HEK293 (cell line): Measurements from ENCODE around the gene FRMD4B.
A peak's percentile ranks its signal among the peaks of the same experiment; 100 is the strongest.

ENCODE experiments used
- CTCF ChIA-PET: fragments of 350-600 bp; formaldehyde crosslinking; extraction: SDS; loops from one replicate; lab custom pipeline; 2021; ENCODE audit warnings: antibody characterized with exemption; lab: Yijun Ruan, JAX
- POLR2A ChIA-PET: fragments of 300-600 bp; formaldehyde crosslinking; extraction: SDS; loops from one replicate; lab custom pipeline; 2020; ENCODE audit warnings: antibody characterized with exemption, inconsistent platforms; lab: Yijun Ruan, JAX
- H3K27ac ChIP-seq: fragments of 200-500 bp; sonication (Bioruptor generic); 2 replicates; pipeline ENCODE4 v1.5.1; 2014; ENCODE audit warnings: low read depth, low read length, control low read depth, inconsistent platforms; ENCODE audit errors: extremely low read depth
- H3K36me3 ChIP-seq, 2 experiments: fragments of 200-500 bp in 1 of 2; sonication (Bioruptor generic) in 1 of 2; 1 replicate in 1 of 2; 2 replicates in 1 of 2; pipeline ENCODE4 v1.5.1; 2014 to 2017; ENCODE audit warnings: inconsistent platforms in 2 of 2, low read length in 2 of 2; ENCODE audit not compliant: control insufficient read depth in 2 of 2, insufficient read depth in 1 of 2
- H3K4me1 ChIP-seq: fragments of 200-500 bp; sonication (Bioruptor generic); 2 replicates; pipeline ENCODE4 v1.5.1; 2014; ENCODE audit warnings: mild to moderate bottlenecking, low read length, inconsistent platforms; ENCODE audit not compliant: control insufficient read depth, insufficient read depth
- H3K4me3 ChIP-seq: 2 replicates; pipeline ENCODE4 v1.5.1; 2011; ENCODE audit warnings: low read depth, mild to moderate bottlenecking, control low read depth, low read length, moderate library complexity
- H3K9me3 ChIP-seq: fragments of 200-500 bp; sonication (Bioruptor generic); 2 replicates; pipeline ENCODE4 v1.5.1; 2014; ENCODE audit warnings: low read depth, low read length, inconsistent platforms; ENCODE audit not compliant: control insufficient read depth, insufficient read depth
- EGR2 ChIP-seq: fragments of 450-650 bp; formaldehyde crosslinking; IDR thresholded peaks from 2 replicates; pipeline ENCODE4 v1.5.1; 2016; ENCODE audit warnings: low read depth, missing biosample characterization, missing genetic modification characterization
- SALL2 ChIP-seq: fragments of 450-650 bp; formaldehyde crosslinking; IDR thresholded peaks from 2 replicates; pipeline ENCODE4 v1.5.0; 2017; ENCODE audit warnings: missing biosample characterization, mild to moderate bottlenecking, missing genetic modification characterization, borderline replicate concordance
- SP3 ChIP-seq: fragments of 450-650 bp; formaldehyde crosslinking; IDR thresholded peaks from 2 replicates; pipeline ENCODE4 v1.5.1; 2016; ENCODE audit warnings: missing biosample characterization, missing genetic modification characterization
- WT1 ChIP-seq: fragments of 450-650 bp; formaldehyde crosslinking; IDR thresholded peaks from 2 replicates; pipeline ENCODE4 v1.5.1; 2016; ENCODE audit warnings: missing biosample characterization, missing genetic modification characterization
- ZBTB17 ChIP-seq: fragments of 450-650 bp; formaldehyde crosslinking; IDR thresholded peaks from 2 replicates; pipeline ENCODE4 v1.5.1; 2016; ENCODE audit warnings: missing biosample characterization, missing genetic modification characterization
- ZBTB21 ChIP-seq: fragments of 450-650 bp; formaldehyde crosslinking; IDR thresholded peaks from 2 replicates; pipeline ENCODE4 v1.5.1; 2017; ENCODE audit warnings: missing biosample characterization, missing genetic modification characterization
- ZNF146 ChIP-seq: fragments of 450-650 bp; formaldehyde crosslinking; IDR thresholded peaks from 2 replicates; pipeline ENCODE4 v1.5.1; 2016; ENCODE audit warnings: missing biosample characterization, missing genetic modification characterization
- ZNF155 ChIP-seq: fragments of 450-650 bp; formaldehyde crosslinking; IDR thresholded peaks from 2 replicates; pipeline ENCODE4 v1.5.1; 2016; ENCODE audit warnings: missing biosample characterization, missing genetic modification characterization
- ZNF24 ChIP-seq: fragments of 450-650 bp; formaldehyde crosslinking; IDR thresholded peaks from 2 replicates; pipeline ENCODE4 v1.5.1; 2016; ENCODE audit warnings: missing biosample characterization, missing genetic modification characterization
- ZNF302 ChIP-seq: fragments of 450-650 bp; formaldehyde crosslinking; IDR thresholded peaks from 2 replicates; pipeline ENCODE4 v1.5.1; 2016; ENCODE audit warnings: missing biosample characterization, missing genetic modification characterization, low read depth
- ZNF341 ChIP-seq: fragments of 450-650 bp; formaldehyde crosslinking; IDR thresholded peaks from 2 replicates; pipeline ENCODE4; 2016; ENCODE audit warnings: low read depth, missing biosample characterization, missing genetic modification characterization
- ZNF366 ChIP-seq: fragments of 450-650 bp; formaldehyde crosslinking; conservative IDR thresholded peaks from 2 replicates; pipeline ENCODE4 v1.5.1; 2016; ENCODE audit warnings: missing biosample characterization, missing genetic modification characterization
- ZNF37A ChIP-seq: fragments of 450-650 bp; IDR thresholded peaks from 2 replicates; pipeline ENCODE4 v1.5.1; 2018; ENCODE audit warnings: missing biosample characterization, missing genetic modification characterization
- ZNF555 ChIP-seq: fragments of 450-650 bp; formaldehyde crosslinking; conservative IDR thresholded peaks from 2 replicates; pipeline ENCODE4 v1.5.1; 2017; ENCODE audit warnings: missing biosample characterization, mild to moderate bottlenecking, missing genetic modification characterization, inconsistent platforms
- ZNF558 ChIP-seq: fragments of 450-650 bp; formaldehyde crosslinking; IDR thresholded peaks from 2 replicates; pipeline ENCODE4 v1.5.1; 2016; ENCODE audit warnings: missing biosample characterization, missing genetic modification characterization
- ZNF626 ChIP-seq: fragments of 450-650 bp; sonication (Bioruptor Pico); formaldehyde crosslinking; IDR thresholded peaks from 2 replicates; pipeline ENCODE4 v1.5.1; 2018; ENCODE audit warnings: missing biosample characterization, missing genetic modification characterization, inconsistent platforms
- ZNF791 ChIP-seq: fragments of 450-650 bp; formaldehyde crosslinking; IDR thresholded peaks from 2 replicates; pipeline ENCODE4 v1.5.1; 2016; ENCODE audit warnings: missing biosample characterization, missing genetic modification characterization
- ZNF830 ChIP-seq: fragments of 450-650 bp; IDR thresholded peaks from 2 replicates; pipeline ENCODE4 v1.5.0; 2018; ENCODE audit warnings: missing biosample characterization, missing genetic modification characterization, low read depth, mild to moderate bottlenecking, moderate library complexity
- TF ChIP-seq, protein P1 (sequence below): fragments of 450-650 bp; formaldehyde crosslinking; IDR thresholded peaks from 2 replicates; pipeline ENCODE4 v1.5.1; 2016; ENCODE audit warnings: missing biosample characterization, missing genetic modification characterization, borderline replicate concordance
- TF ChIP-seq, protein P2 (sequence below): fragments of 450-650 bp; formaldehyde crosslinking; IDR thresholded peaks from 2 replicates; pipeline ENCODE4 v1.5.1; 2016; ENCODE audit warnings: missing biosample characterization, missing genetic modification characterization
- TF ChIP-seq, protein P3 (sequence below): fragments of 450-650 bp; formaldehyde crosslinking; IDR thresholded peaks from 2 replicates; pipeline ENCODE4 v1.5.1; 2016; ENCODE audit warnings: missing biosample characterization, missing genetic modification characterization
- TF ChIP-seq, protein P4 (sequence below): fragments of 450-650 bp; formaldehyde crosslinking; IDR thresholded peaks from 2 replicates; pipeline ENCODE4 v1.5.1; 2017; ENCODE audit warnings: missing biosample characterization, missing genetic modification characterization
- TF ChIP-seq, protein P5 (sequence below): fragments of 450-650 bp; formaldehyde crosslinking; IDR thresholded peaks from 2 replicates; pipeline ENCODE4 v1.5.1; 2017; ENCODE audit warnings: missing biosample characterization, missing genetic modification characterization

Gene FRMD4B

DNA sequence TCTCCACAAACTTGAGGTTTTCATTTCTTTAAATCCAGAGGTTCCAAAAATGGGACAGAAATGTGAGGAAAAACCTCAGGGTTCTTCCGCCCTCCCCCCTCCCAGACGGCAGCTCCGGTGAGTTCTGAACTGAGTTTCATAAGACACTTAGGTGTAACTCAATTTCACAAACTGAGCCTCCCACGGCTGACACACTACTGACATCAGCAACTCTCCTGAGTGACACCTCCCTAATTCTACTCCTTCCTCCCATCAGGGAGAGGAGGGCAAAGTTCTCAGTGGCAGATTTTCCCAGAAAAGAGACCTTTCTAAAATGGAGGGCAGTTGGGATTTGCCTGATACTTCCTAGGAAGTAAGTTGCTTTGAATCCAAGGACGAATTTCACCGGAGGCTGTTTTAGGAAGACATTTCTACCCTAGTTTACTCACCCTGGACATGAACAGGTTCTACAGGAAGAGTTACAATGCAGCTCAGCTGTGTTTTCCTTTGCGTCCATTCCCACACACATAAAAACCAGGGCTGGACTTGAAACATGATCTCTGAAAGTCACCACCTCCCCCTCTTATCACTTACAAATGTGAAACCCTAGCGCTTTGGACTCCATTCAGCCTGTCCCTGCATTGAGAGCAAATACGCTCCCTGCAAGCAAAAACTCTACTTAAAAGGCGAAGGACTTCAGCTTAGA is 185.4 kb downstream of the FRMD4B start:
- CTCF ChIA-PET: interaction anchor here (0.6 to 2.2 kb wide), 3 partner anchors 85 to 465 kb away, joined by 3 to 8 read pairs (median 3); no protein-coding TSS in a partner anchor
- Histone ChIP-seq H3K27ac (peak overlapping the region; percentile 35), H3K4me3 (peak overlapping the region; percentile 62), H3K36me3 (peaks cover 0 to 16% of the 10 kb centered on the region in 2 experiments; a peak in 1 of 3 replicates), H3K4me1 (peaks cover 3% of the 10 kb centered on the region; the same call in 1 of the 2 replicates), H3K9me3 (no peaks in the 10 kb centered on the region)
- POLR2A ChIA-PET: interaction anchor here (0.6 kb wide), 1 partner anchor 156 kb away, joined by 3 read pairs; no protein-coding TSS in a partner anchor
- TF ChIP-seq ZNF24 (tag by site-specific recombination) (no peak), ZNF366 (tag by site-specific recombination) (peak; percentile 70), ZNF341 (tag by site-specific recombination) (peak; percentile 60), SALL2 (tag by site-specific recombination) (no peak), SP3 (peak; percentile 34; the same call in 1 of the 2 replicates), ZNF37A (tag by site-specific recombination) (no peak), ZNF146 (tag by site-specific recombination) (no peak), ZNF626 (no peak), EGR2 (tag by site-specific recombination) (peak; percentile 29; the same call in 1 of the 2 replicates), ZNF791 (tag by site-specific recombination) (no peak), ZNF830 (no peak), ZNF555 (tag by site-specific recombination) (no peak), ZBTB17 (tag by site-specific recombination) (no peak), ZNF155 (no peak), ZBTB21 (tag by site-specific recombination) (no peak), ZNF302 (tag by site-specific recombination) (no peak), ZNF558 (tag by site-specific recombination) (no peak), WT1 (tag by site-specific recombination) (peak; percentile 92)
- TF ChIP-seq, protein P1, sequence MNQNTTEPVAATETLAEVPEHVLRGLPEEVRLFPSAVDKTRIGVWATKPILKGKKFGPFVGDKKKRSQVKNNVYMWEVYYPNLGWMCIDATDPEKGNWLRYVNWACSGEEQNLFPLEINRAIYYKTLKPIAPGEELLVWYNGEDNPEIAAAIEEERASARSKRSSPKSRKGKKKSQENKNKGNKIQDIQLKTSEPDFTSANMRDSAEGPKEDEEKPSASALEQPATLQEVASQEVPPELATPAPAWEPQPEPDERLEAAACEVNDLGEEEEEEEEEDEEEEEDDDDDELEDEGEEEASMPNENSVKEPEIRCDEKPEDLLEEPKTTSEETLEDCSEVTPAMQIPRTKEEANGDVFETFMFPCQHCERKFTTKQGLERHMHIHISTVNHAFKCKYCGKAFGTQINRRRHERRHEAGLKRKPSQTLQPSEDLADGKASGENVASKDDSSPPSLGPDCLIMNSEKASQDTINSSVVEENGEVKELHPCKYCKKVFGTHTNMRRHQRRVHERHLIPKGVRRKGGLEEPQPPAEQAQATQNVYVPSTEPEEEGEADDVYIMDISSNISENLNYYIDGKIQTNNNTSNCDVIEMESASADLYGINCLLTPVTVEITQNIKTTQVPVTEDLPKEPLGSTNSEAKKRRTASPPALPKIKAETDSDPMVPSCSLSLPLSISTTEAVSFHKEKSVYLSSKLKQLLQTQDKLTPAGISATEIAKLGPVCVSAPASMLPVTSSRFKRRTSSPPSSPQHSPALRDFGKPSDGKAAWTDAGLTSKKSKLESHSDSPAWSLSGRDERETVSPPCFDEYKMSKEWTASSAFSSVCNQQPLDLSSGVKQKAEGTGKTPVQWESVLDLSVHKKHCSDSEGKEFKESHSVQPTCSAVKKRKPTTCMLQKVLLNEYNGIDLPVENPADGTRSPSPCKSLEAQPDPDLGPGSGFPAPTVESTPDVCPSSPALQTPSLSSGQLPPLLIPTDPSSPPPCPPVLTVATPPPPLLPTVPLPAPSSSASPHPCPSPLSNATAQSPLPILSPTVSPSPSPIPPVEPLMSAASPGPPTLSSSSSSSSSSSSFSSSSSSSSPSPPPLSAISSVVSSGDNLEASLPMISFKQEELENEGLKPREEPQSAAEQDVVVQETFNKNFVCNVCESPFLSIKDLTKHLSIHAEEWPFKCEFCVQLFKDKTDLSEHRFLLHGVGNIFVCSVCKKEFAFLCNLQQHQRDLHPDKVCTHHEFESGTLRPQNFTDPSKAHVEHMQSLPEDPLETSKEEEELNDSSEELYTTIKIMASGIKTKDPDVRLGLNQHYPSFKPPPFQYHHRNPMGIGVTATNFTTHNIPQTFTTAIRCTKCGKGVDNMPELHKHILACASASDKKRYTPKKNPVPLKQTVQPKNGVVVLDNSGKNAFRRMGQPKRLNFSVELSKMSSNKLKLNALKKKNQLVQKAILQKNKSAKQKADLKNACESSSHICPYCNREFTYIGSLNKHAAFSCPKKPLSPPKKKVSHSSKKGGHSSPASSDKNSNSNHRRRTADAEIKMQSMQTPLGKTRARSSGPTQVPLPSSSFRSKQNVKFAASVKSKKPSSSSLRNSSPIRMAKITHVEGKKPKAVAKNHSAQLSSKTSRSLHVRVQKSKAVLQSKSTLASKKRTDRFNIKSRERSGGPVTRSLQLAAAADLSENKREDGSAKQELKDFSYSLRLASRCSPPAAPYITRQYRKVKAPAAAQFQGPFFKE: no peak
- TF ChIP-seq, protein P2, sequence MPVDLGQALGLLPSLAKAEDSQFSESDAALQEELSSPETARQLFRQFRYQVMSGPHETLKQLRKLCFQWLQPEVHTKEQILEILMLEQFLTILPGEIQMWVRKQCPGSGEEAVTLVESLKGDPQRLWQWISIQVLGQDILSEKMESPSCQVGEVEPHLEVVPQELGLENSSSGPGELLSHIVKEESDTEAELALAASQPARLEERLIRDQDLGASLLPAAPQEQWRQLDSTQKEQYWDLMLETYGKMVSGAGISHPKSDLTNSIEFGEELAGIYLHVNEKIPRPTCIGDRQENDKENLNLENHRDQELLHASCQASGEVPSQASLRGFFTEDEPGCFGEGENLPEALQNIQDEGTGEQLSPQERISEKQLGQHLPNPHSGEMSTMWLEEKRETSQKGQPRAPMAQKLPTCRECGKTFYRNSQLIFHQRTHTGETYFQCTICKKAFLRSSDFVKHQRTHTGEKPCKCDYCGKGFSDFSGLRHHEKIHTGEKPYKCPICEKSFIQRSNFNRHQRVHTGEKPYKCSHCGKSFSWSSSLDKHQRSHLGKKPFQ (tag by site-specific recombination): no peak
- TF ChIP-seq, protein P3, sequence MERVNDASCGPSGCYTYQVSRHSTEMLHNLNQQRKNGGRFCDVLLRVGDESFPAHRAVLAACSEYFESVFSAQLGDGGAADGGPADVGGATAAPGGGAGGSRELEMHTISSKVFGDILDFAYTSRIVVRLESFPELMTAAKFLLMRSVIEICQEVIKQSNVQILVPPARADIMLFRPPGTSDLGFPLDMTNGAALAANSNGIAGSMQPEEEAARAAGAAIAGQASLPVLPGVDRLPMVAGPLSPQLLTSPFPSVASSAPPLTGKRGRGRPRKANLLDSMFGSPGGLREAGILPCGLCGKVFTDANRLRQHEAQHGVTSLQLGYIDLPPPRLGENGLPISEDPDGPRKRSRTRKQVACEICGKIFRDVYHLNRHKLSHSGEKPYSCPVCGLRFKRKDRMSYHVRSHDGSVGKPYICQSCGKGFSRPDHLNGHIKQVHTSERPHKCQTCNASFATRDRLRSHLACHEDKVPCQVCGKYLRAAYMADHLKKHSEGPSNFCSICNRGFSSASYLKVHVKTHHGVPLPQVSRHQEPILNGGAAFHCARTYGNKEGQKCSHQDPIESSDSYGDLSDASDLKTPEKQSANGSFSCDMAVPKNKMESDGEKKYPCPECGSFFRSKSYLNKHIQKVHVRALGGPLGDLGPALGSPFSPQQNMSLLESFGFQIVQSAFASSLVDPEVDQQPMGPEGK: peak; percentile 50; the same call in 1 of the 2 replicates
- TF ChIP-seq, protein P4, sequence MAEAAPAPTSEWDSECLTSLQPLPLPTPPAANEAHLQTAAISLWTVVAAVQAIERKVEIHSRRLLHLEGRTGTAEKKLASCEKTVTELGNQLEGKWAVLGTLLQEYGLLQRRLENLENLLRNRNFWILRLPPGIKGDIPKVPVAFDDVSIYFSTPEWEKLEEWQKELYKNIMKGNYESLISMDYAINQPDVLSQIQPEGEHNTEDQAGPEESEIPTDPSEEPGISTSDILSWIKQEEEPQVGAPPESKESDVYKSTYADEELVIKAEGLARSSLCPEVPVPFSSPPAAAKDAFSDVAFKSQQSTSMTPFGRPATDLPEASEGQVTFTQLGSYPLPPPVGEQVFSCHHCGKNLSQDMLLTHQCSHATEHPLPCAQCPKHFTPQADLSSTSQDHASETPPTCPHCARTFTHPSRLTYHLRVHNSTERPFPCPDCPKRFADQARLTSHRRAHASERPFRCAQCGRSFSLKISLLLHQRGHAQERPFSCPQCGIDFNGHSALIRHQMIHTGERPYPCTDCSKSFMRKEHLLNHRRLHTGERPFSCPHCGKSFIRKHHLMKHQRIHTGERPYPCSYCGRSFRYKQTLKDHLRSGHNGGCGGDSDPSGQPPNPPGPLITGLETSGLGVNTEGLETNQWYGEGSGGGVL (tag by site-specific recombination): peak; percentile 29; the same call in 1 of the 2 replicates
- TF ChIP-seq, protein P5, sequence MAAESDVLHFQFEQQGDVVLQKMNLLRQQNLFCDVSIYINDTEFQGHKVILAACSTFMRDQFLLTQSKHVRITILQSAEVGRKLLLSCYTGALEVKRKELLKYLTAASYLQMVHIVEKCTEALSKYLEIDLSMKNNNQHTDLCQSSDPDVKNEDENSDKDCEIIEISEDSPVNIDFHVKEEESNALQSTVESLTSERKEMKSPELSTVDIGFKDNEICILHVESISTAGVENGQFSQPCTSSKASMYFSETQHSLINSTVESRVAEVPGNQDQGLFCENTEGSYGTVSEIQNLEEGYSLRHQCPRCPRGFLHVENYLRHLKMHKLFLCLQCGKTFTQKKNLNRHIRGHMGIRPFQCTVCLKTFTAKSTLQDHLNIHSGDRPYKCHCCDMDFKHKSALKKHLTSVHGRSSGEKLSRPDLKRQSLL (tag by site-specific recombination): no peak
